ENCODE results near the gene KANK2.
A peak's percentile ranks its signal among the peaks of the same experiment; 100 is the strongest.

- no peak for TF ChIP-seq POLR2AphosphoS5 (IDR thresholded peaks at IDR 0.05; ENCODE audit: low read depth, low read length)
- no peak for TF ChIP-seq POLR2A (IDR thresholded peaks at IDR 0.05; ENCODE audit: low read depth, low read length)
- 0 out of 2 replicates have a peak, but pooled peaks have one; percentile 31 for TF ChIP-seq TAF1 (IDR thresholded peaks at IDR 0.05; ENCODE audit: low read depth, low read length)
- TF ChIP-seq SPI1 (IDR thresholded peaks at IDR 0.05; ENCODE audit: low read depth, low read length): peak; percentile 100
- TF ChIP-seq PAX5 (IDR thresholded peaks at IDR 0.05; ENCODE audit: insufficient read depth, low read length, severe bottlenecking): no peak
- no peak for TF ChIP-seq POU2F2 (IDR thresholded peaks at IDR 0.05; ENCODE audit: low read depth, low read length)
Observed at GRCh38 chr19:11205939-11206570, 8.7 kb upstream of the KANK2 start.

All from GM12891 (cell line).